ENCODE measurements around the gene AWAT1.
"Not testable (repeated sequence)": the region's sequence is repeated elsewhere in the genome, so short reads cannot be mapped to it uniquely, and the experiment has no call there.

AWAT1 gene

DNA sequence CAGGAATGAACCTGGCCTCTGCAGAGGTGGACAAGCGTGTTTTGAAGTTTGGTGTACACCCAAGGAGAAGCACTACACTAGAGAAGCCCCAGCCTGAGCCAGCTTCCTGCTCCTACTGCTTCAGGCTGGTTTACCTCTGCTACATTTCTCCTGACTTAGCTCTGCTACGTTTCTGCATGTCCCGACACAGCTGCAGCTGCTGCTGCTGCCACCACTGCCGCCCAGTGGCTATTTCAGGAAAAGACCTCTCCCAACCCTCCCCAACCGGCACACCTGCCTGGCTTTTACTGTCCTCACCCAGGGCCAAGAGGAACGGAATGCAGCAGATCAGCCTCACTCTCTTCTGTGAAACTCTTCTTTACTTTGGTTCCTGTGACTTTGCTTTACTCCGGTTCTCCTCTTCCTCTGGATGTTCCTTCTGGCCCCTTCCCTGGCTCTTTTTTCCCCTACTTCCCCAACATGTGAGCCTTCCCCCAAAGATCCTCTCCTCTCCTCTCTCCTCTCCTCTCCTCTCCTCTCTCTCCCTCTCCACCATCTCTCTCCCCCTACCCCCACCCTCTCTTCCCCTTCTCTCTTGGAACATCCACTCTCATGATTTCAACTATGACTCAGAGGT, 28.6 kb downstream of the AWAT1 start:
- DNase-seq, result peak; percentile 35

DNA sequence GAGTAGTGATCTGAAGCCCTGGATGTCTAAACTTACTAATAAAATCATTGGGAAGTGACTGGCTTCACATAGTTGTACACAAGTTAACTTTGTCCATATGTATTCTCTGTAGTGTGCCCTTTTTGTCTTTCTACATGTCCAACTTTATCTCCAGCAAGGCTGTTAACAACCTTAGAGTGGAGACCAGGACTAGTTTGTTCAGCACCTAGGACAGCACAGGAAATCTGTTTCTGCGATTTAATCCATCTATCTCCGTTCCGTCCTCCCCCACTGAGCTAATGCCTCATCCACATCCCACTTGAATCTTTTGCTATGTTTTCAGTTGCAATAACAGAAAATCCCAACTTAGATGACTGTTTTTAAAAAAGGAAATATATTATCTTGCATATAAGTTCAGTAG, 30.3 kb downstream of the AWAT1 start:
- no peak for DNase-seq

DNA sequence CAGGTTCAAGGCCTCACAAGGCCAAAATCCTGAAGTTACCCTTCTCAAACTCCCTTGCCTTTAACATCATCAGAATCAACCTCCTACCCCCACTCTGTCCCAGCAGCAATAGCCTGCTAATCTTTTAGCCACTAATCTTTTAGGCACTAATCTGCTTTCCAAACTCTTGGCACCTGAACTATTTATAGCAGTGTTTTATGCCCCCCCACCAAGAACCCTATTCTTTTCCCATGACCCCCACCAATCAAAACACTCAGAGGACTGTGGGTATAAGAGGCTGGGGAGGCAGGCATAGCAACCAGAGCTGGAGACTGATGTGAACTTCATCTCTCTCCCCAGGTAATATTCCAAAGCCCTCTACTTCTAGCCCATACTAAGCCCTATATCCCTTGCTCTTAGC, 33.6 kb downstream of the AWAT1 start, which contains the start of gene ARR3:
TSS of gene ARR3 (plus strand) at position 301 of the 400 bp plus-strand sequence. CDS start 1,052 bp downstream, outside the sequence.
- no peak for DNase-seq

DNA sequence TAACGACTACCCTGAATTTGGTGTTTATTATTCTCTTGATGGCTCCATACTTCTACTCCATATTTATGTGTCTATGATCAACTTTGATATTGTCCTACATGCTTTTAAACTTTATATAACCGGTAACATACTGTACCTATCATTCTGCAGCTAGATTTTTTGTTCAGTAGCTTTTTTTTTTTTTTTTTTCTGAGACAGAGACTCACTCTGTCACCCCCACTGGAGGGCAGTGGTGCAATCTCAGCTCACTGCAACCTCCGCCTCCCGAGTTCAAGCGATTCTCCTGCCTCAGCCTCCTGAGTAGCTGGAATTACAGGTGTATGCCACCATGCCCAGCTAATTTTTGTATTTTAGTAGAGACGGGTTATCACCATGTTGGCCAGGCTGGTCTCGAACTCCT, 39.6 kb downstream of the AWAT1 start:
- not testable (repeated sequence) for DNase-seq

DNA sequence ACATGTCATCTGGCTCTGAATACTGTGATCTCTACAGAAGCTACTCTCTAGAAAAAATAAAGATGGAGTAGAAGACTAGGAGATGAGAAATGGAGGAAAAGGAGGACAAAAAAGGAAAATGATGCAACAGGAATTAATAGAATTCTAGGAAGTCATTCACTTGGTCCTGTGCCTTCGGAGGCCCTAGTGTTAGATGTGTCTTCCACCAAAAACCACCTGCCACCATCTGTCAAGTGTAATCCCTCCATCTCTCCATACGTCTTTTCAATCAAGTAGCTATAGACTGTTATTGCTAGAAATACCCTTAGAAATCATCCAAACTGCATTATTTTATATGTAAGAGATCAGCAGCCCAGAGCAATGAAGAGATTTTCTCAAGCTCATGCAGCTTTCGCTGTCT, 44.6 kb downstream of the AWAT1 start:
- DNase-seq, result no peak

DNA sequence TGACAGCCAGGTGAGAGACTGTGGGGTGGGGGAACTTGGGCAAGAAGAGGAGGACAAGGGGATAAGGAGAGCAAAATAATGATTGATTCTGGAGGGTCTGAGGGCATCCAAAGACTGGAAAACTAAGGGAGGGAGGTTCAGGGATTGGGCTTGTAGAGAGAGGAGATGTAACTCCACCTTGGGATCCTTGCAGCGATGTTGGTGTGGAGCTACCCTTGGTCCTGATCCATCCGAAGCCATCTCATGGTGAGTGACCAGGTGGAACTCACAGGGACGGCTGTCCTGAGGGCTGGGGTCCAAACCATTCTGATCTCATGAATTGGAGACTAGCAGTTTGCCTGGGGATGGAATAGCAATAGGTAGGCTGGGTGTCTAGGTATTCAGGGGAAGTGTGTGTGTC, 46.1 kb downstream of the AWAT1 start:
- DNase-seq, result no peak

DNA sequence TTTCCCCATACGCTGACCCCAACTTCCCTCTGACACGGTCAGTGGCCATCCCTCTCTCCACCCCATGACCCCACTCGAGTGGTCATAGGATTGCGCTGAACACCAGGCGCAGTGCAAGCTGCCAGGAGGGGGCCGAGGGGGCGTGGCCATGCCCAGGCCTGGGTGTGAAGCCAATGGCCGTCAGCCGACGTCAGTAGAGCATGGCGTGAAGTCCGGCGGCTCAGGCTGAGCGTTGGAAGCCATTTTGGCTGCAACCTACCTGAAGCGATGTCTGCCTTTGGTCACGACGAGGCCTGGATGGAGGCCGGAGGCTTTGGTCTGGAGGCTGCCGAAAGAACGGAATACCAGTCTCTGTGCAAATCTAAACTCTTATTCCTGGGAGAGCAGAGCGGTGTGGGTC, 47.5 kb downstream of the AWAT1 start, which contains the start of gene RAB41:
TSS of gene RAB41 (plus strand) at position 222 of the 400 bp plus-strand sequence. CDS start at position 268, 46 bp downstream.
- no peak for DNase-seq

DNA sequence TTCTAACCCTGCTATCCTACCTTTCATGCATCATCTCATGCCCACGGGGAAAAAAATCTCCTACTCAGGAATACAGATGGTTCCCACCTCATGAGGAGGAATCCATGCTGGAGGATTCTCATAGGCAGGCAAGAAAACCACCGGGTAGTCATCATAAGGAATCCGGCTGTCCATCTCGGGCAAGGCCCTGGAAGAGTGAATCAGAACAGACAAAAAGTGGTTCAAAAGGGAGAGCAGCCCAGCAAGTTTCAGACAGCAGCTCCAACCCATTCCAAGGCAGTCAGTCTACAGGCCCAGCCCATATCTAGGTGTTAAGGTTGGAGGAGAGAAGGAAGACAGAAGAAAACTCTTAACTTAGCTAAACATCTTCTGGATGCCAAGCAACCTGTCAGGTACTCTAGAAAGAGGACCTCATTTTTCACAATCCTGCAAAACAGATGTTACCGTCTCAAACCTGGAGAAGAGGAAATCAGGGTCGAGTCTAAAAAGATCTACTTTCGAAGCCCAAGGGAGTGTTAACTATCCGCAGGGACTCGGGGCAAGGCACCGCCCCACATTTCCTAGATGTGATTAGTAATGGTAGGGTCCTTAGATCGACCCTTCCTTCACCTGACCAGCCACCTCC, 54.8 kb downstream of the AWAT1 start:
- DNase-seq, result no peak

Data from activated CD4-positive, CD25-positive, alpha-beta regulatory T cell treated with anti-CD3 and anti-CD28 coated beads, Interleukin-2, amount 50 U/mL, for 72 hours (primary cell).